SK-N-SH treated with all-trans-retinoic acid at 6 μM for 48 hours (cell line): ENCODE data around the gene STYXL1.

Experiments used
- ESRRG ChIP-seq: fragments of 250-450 bp; sonication (Bioruptor Pico); IDR thresholded peaks from 2 replicates; pipeline ENCODE4 v1.6.1; 2021; ENCODE audit warnings: mild to moderate bottlenecking
- PATZ1 ChIP-seq: fragments of 250-450 bp; sonication (Bioruptor Pico); IDR thresholded peaks from 2 replicates; pipeline ENCODE4 v1.8.0; 2020; ENCODE audit warnings: mild to moderate bottlenecking, moderate library complexity, borderline replicate concordance
- RARB ChIP-seq: fragments of 250-450 bp; sonication (Bioruptor Pico); IDR thresholded peaks from 2 replicates; pipeline ENCODE4 v1.8.0; 2021; ENCODE audit warnings: mild to moderate bottlenecking, moderate library complexity
- ZC3H10 ChIP-seq: fragments of 250-450 bp; sonication (Bioruptor Pico); IDR thresholded peaks from 2 replicates; pipeline ENCODE4 v1.5.1; 2021; ENCODE audit warnings: mild to moderate bottlenecking, moderate library complexity

GRCh38 chr7:76054123-76055120, 6.6 kb upstream of the STYXL1 start:
- TF ChIP-seq PATZ1 (CRISPR knock-in tag), result no peak
- no peak for TF ChIP-seq ZC3H10 (CRISPR knock-in tag)
- no peak for TF ChIP-seq RARB (CRISPR knock-in tag)
- no peak for TF ChIP-seq ESRRG
